NCI-H1417 treated with DMSO at 0.1 percent for 48 hours (cell line): ENCODE results near the gene TUBB.
"Not testable (repeated sequence)": the region's sequence is repeated elsewhere in the genome, so short reads cannot be mapped to it uniquely, and the experiment has no call there.

Source experiments
- DNase-seq: peaks from one replicate; lab custom pipeline; 2025; lab: John Stamatoyannopoulos, UW

Gene TUBB

DNA sequence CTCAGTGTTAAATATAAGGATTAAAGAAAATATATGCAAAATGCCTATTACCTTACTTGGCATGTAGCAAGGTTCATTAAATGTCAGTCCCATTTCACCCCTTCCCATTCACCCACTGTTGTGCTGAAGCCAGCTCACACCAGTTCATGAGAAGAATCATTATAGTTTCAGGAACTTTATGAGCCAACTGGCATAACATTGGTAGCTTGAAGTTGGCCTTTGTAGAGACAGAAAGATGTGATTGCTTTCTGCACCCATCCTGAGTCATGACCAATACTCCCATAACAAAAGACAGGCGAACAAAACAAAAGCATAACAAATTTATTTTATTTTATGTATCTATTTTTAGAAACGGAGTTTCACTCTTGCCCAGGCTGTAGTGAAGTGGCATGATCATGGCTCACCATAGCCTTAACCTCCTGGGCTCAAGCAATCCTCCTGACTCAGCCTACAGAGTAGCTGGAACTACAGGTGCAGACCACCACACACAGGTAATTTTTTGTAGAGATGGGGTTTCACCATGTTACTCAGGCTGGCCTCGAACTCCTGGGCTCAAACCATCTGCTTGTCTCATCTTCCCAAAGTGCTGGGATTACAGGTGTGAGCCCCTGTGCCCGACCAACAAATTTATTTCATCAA is 41.8 kb downstream of the TUBB start:
- no peak for DNase-seq

DNA sequence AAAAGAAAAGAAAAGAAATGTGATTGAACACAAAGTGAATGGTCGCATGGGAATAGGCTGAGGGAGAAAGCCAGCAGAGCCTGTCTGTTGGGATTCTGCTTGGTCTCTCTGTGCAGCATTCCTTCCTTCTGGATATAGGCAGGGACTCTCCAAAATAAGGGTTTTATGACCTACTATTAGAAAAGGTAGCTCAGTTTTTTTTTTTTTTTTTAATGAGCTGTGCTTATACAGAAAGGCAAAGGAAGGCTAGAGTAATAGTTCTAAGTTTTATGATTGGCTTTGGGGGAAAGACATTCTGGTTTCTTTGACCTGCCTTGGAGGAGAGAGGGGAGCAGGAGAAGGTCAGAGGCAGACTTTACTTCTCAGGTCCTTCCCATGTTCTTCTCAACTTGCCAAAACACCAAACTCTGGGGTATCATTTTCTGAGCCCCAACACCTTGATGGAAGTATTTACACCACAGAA is 43.0 kb downstream of the TUBB start:
- DNase-seq: no peak

DNA sequence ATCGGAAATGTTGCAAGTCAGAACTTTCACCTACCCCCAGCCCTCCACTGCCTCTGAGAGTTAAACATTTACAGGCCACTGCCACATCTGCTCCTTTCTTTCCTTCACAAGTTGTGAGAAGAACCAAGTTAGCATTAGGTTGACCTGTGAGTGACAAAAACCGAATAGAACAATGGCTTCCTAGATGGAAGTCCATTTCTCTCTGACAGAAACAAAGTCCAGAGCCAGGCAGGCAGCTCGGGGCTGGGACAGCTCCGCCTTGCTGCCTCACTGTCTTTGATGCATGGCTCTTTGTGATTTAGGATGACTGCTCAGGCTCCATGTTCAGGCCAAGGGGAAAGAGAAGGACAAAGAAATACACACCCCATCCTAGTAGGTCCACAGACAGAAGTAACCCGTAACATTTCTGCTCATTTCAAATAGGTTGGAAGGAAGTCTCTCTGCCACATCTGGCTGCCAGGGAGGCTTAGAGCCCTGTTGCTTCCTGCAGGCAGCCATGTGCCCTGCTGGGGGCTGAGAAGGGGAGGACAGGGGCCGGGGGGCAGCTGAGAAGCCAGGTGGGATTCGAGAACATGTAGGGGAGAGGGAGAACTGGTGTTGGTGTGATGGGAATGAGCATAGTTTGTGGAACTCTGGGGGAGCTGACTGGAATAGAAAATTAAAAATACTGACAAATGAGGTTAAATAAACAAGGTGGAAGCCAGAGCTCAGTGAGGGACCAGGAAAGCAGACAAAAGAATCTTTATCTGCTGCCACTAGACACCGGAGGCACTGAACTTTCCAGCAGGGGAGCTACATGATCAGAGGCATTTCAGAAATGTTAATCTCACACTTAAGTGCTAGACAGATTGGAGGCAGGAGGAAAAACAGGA is 43.7 kb downstream of the TUBB start:
- peak; percentile 44 for DNase-seq

DNA sequence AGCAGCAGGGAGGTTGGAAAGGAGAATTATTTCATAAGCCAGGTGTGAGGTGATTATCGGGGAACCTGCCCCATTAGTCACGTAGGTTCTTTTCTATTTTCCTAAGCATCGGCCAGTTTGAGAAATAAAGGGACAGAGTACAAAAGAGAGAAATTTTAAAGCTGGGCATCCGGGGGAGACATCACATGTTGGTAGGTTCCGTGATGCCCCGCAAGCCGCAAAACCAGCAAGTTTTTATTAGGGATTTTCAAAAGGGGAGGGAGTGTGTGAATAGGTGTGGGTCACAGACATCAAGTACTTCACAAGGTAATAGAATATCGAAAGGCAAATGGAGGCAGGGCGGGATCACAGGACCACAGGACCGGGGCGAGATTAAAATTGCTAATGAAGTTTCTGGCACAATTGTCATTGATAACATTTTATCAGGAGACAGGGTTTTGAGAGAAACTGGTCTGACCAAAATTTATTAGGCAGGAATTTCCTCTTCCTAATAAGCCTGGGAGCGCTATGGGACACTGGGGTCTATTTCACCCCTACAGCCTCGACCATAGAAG is 44.4 kb downstream of the TUBB start:
- DNase-seq: not testable (repeated sequence)

DNA sequence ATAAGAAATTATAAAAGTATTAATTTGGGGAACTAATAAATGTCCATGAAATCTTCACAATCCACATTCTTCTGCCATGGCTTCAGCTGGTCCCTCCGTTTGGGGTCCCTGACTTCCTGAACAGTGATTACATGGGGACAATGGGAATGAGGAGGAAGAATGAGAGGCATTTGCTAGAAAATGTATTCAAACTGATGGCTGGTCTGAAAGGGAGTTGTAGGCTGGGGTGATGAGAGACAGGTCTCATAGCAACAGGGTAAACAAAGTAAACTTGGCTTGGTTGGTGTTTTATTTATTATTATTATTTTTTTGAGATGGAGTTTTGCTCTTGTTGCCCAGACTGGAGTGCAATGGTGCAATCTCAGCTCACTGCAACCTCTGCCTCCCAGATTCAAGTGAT is 45.3 kb downstream of the TUBB start:
- not testable (repeated sequence) for DNase-seq

DNA sequence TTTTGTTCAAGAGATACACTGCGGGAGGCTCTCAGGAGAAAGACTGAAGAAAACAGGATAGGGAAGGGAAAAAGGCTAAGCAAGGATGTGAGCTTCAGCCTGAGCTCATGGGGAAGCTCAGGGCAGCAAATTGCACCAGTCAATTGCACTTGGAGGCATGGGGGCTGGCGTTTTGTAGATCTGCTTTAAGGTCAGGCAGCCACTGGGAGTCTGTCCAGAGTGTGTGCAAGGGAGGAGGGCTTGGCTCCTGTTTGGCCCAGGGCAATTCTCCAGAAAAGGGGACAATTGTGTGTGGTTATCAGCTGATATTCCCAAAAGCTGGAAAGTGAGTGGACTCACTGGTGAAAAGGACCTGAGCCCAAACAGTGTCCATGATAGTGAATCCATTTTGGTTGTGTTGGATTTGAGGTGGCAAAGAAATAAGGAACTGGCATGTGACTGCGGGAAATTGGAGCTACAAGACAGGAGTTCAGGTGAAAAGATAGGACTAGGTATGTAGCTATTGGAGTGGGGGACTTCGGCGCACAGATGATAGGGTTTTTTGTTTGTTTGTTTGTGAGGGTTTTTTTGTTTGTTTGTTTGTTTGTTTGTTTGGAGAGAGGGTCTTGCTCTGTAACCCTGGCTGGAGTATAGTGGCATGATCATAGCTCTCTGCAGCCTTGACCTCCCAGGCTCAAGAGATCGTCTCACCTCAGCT is 46.5 kb downstream of the TUBB start:
- DNase-seq: no peak

DNA sequence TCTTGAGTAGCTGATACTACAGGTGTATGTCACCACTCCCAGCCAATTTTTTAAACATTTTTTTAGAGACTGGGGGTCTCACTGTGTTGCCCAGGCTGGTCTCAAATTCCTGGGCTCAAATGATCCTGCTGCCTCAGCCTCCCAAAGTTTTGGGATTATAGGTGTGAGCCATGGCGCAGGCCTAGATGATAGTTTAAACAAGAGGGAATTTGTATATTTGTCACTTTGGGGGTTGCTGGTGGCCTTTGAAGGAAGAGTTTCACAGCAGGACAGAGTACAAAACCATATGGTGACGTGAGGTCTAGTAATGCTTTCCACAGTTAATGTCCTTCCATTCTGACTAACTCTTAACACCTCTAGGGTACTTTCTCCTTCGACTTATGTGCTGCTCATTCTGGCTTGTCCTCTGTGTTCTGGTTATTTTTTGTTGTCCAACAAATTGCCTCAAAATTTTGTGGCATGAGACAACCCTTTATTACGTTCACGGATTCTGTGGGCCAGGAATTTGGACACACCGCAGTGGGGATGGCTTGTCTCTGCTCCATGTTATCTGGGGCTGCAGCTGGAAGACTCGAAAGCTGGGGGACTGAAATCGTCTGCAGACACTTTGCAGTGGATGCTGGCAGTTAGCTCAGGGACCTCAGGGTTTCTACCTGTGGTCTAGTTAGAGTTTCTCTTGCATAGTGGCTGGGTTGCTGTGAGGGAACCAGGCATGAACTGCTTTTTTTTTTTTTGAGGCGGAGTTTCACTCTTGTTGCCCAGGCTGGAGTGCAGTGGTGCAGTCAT is 47.2 kb downstream of the TUBB start:
- DNase-seq: no peak

DNA sequence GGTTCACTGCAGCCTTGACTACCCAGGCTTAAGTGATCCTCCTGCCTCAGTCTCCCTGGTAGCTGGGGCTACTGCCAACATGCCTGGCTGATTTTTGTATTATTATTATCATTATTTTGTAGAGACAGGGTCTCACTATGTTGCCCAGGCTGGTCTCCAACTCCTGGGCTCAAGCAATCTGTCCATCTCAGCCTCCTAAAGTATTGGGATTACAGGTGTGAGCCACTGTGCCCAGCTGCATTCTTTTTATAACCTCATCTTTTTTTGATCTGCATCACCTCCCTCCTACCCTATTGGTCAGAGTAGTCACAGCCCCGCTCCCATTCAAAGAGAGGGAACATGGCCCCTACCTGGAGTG is 47.8 kb downstream of the TUBB start:
- no peak for DNase-seq

DNA sequence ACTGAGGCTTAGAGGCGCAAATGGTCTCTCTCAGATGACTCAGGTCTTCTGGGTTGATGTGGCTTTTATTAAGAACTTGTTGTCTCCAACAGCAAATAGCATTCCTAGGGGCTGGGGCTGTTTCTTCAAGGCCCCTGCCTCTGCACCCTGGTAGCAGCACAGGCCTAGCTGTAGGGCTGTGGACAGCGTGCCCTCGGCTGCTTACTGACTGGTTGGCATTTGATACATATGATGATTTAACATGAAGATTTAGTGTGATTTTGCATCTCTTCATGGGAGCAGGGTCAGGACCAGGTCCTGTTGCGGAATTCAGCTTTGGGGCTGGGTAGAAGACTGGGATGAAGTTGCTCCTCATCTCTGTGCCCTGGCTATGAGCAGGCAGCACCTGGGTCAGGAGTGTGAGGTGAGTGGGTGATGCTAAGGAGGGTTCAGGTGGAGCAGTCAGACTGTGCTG is 48.5 kb downstream of the TUBB start:
- DNase-seq: no peak

DNA sequence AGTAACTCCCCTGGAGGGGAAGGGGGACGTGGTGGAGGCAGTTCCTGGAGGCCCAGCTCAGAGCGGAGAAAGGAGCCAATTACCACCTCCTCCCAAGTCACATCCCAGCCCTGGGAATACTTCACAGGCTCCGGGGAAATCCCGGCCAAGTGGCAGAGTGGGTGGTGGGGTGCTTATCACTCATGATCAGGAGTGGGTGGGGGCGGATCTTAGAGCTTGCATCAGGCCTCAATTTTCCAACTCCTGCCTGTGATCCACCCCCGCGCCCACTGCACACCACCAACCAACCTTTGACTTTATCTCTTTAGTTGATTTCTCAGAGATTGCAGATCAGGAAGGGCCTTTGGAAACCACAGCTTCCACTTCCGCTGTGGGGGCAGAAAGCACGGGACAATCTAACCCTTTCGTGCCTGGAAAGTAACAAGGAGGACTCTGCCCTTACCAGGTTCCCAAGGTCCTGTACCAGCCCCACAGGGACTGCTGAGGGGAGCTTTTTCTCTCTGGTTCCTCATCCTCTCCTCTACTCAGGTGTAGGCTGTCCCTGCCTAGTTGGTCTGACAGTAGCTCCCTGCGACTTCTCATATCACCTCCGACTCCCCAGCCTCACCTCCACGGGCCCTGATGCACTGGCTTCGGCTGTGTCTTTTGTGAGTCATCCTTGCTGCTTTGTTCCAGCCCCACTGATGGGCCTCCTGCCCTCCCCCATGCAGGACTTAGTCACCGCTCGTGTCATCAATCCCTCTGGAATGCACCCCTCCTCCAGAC is 49.1 kb downstream of the TUBB start:
- DNase-seq: no peak

DNA sequence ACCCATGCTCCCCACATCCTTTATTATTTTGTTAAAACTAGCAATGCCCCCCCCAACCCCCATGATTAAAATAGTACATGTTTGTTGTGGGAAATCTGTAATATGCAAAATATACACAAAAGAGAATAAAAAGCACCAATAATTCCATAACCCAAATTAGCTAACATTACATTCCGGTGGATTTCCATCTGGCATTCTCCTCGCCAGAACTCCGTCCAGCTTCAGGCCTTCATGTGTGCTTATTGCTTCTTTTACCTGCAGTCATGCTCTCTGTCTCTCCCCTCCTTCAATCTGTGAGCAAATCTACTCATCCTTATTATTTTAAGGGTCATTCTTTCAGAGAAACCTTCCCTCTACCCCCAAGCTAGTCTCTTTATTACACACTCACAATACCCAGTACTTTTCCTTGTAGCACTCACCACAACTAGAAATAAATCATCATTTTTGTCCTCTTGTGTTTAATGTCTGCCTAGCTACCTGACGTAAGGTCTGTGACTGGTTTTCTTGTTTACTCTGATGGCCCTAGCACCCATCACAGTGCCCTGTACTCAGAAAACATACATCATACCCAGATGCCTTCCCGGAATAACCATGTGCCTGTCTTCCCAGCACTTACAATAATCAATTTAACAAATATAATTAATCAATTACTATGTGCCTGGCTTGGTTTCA is 49.8 kb downstream of the TUBB start:
- DNase-seq: no peak

DNA sequence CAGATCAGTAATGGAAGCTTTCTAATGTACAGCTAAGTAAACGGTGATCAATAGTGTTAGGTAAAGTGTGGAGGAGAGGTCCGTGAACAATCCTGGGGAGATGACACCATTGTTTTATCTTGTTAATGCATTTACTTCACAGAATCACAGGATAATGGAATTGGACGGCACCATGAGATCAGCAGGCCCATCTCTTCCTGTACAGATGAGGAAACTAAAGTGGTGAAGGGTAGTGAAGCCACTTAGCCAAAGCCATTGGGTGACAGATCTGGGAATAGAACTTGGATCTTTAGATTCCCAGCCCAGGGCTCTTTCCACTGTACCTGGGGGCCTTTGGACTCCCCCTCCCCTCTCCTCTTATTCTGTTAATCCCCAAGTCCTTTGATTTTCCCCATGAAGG is 50.4 kb downstream of the TUBB start:
- no peak for DNase-seq

DNA sequence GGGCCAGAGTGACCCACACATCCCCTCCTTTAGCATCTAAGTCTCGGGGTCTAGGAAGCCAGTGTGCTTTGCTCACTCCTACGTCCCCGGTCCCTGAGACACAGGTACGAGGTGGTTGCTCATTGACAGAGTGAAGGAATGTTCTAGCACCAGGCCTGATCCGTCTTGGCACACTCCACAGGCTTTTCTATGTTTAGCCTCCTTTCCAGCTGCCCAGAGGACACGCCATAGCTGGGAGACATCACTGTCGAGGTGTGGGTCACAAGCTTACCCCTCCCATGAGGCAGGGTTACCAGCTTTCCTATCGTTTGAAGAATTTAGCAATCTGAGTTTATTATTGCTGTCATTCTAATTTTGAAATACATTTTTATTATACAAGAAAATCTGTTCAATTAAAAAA is 54.5 kb downstream of the TUBB start:
- no peak for DNase-seq
